HCT116 (cell line): ENCODE results near the gene FTO. TPM values are rescaled to one million over a fixed set of nuclear protein-coding genes. Genes with fewer than 3 reads are reported as not detected.

Experiments
- ATAC-seq: fragments of 200-7000 bp; cut with Tn5 transposase; 2 replicates; pipeline ENCODE4 v1.9.1; 2020; ENCODE audit warnings: mild to moderate bottlenecking, moderate library complexity
- BruUV-seq: library from RNA; stranded (reverse); fragments of 400-500 nt; replicated peaks from 2 replicates; lab custom pipeline; 2021; lab: Mats Ljungman, UMichigan
- CTCF ChIA-PET: fragments of 300-600 bp; sonication (Branson Sonifier 250); formaldehyde crosslinking; loops from one replicate; lab custom pipeline; 2021; ENCODE audit warnings: antibody characterized with exemption; lab: Charles Lee
- POLR2A ChIA-PET: fragments of 300-600, 350-600 bp; sonication (Branson Sonifier 250); formaldehyde crosslinking; loops from one replicate; lab custom pipeline; 2021; ENCODE audit warnings: antibody characterized with exemption; lab: Charles Lee
- RAD21 ChIA-PET, 2 experiments: fragments of 300-600 bp; sonication (Branson Sonifier 250); formaldehyde crosslinking; loops; one replicate each; lab custom pipeline; 2023; ENCODE audit warnings: low total read pairs in 2 of 2; ENCODE audit not compliant: uncharacterized antibody in 2 of 2, unreplicated experiment in 2 of 2, low non-redundant PET in 1 of 2; lab: Charles Lee
- DNase-seq: peaks from one replicate; pipeline ENCODE4 v3.0.0-alpha.2; 2010; ENCODE audit warnings: low read depth, low spot score
- H2AFZ ChIP-seq: fragments of 200-600 bp; shearing (Covaris generic), sonication (generic); 2 replicates; pipeline ENCODE4 v1.6.1; 2017; ENCODE audit warnings: low read depth, mixed run types, mixed read lengths, antibody characterized with exemption, low read length; ENCODE audit not compliant: poor library complexity, severe bottlenecking
- H3K27ac ChIP-seq: 2 replicates; pipeline ENCODE4 v1.5.1; 2012; ENCODE audit warnings: low read depth, low read length
- H3K27me3 ChIP-seq: fragments of 200-600 bp; sonication (generic); 2 replicates; pipeline ENCODE4 v1.6.1; 2016; ENCODE audit warnings: mixed run types, low read length, mixed read lengths; ENCODE audit not compliant: insufficient read depth
- H3K36me3 ChIP-seq, 2 experiments: fragments of 200-500 bp in 1 of 2; fragments of 200-600 bp in 1 of 2; sonication (Bioruptor generic) in 1 of 2; sonication (generic) in 1 of 2; 2 replicates each; pipeline versions ENCODE4 v1.5.1 to v1.6.1; 2014 to 2016; ENCODE audit warnings: low read length in 2 of 2, inconsistent platforms in 1 of 2, mixed read lengths in 1 of 2, mixed run types in 1 of 2; ENCODE audit not compliant: insufficient read depth in 2 of 2, control insufficient read depth in 1 of 2
- H3K4me1 ChIP-seq, 2 experiments: fragments of 200-600 bp in 1 of 2; sonication (generic) in 1 of 2; 2 replicates each; pipeline versions ENCODE4 v1.5.1 to v1.6.1; 2012 to 2017; ENCODE audit warnings: low read length in 2 of 2, inconsistent platforms in 1 of 2, mild to moderate bottlenecking in 1 of 2, mixed read lengths in 1 of 2, mixed run types in 1 of 2, moderate library complexity in 1 of 2; ENCODE audit not compliant: insufficient read depth in 2 of 2, control insufficient read depth in 1 of 2
- H3K4me2 ChIP-seq: fragments of 200-600 bp; sonication (generic); 2 replicates; pipeline ENCODE4 v1.6.1; 2017; ENCODE audit warnings: mixed run types, low read length, mixed read lengths
- H3K4me3 ChIP-seq, 2 experiments: fragments of 200-600 bp in 1 of 2; sonication (generic) in 1 of 2; replicated peaks in 1 of 2; 2 replicates each; pipeline ENCODE4 v1.5.1; 2011 to 2016; ENCODE audit warnings: low read length in 2 of 2, control low read depth in 1 of 2, low read depth in 1 of 2, mild to moderate bottlenecking in 1 of 2, mixed read lengths in 1 of 2, mixed run types in 1 of 2
- H3K79me2 ChIP-seq: fragments of 200-600 bp; sonication (generic); 2 replicates; pipeline ENCODE4 v1.6.1; 2017; ENCODE audit warnings: mild to moderate bottlenecking, mixed run types, low read length, moderate library complexity, mixed read lengths; ENCODE audit not compliant: insufficient read depth
- H3K9ac ChIP-seq: fragments of 200-600 bp; sonication (generic); 2 replicates; pipeline ENCODE4 v1.6.1; 2016; ENCODE audit warnings: low read length, mixed read lengths
- H3K9me2 ChIP-seq: fragments of 200-600 bp; sonication (generic), shearing (Covaris generic); 2 replicates; pipeline ENCODE4 v1.6.1; 2017; ENCODE audit warnings: mixed run types, mild to moderate bottlenecking, moderate library complexity; ENCODE audit not compliant: insufficient read depth
- H3K9me3 ChIP-seq, 2 experiments: fragments of 200-500 bp in 1 of 2; fragments of 200-600 bp in 1 of 2; sonication (Bioruptor generic) in 1 of 2; sonication (generic) in 1 of 2; 2 replicates each; pipeline ENCODE4 v1.6.1; 2014 to 2017; ENCODE audit warnings: low read length in 2 of 2, mixed read lengths in 2 of 2, inconsistent platforms in 1 of 2, low read depth in 1 of 2, mild to moderate bottlenecking in 1 of 2, mixed run types in 1 of 2, moderate library complexity in 1 of 2; ENCODE audit not compliant: control insufficient read depth in 1 of 2, insufficient read depth in 1 of 2
- H4K20me1 ChIP-seq: fragments of 200-600 bp; sonication (generic), shearing (Covaris generic); 2 replicates; pipeline ENCODE4 v1.6.1; 2017; ENCODE audit warnings: mixed run types, mild to moderate bottlenecking, moderate library complexity; ENCODE audit not compliant: insufficient read depth
- CEBPB ChIP-seq: IDR thresholded peaks from 2 replicates; pipeline ENCODE4 v1.6.1; 2012; ENCODE audit warnings: low read depth
- EGR1 ChIP-seq: IDR thresholded peaks from 2 replicates; pipeline ENCODE4 v1.6.1; 2012; ENCODE audit warnings: low read depth
- ELF1 ChIP-seq: IDR thresholded peaks from 2 replicates; pipeline ENCODE4 v1.6.1; 2012; ENCODE audit warnings: low read depth, borderline replicate concordance
- EZH2 ChIP-seq: fragments of 200-600 bp; sonication (generic); IDR thresholded peaks from 2 replicates; pipeline ENCODE4 v1.6.1; 2017; ENCODE audit warnings: antibody characterized with exemption, mixed run types
- FOSL1 ChIP-seq: IDR thresholded peaks from 2 replicates; pipeline ENCODE4 v1.6.1; 2012; ENCODE audit warnings: low read depth
- JUND ChIP-seq: IDR thresholded peaks from 2 replicates; pipeline ENCODE4 v1.6.1; 2012
- POLR2A ChIP-seq: IDR thresholded peaks from 2 replicates; pipeline ENCODE4 v1.7.0; 2011; ENCODE audit warnings: borderline replicate concordance; ENCODE audit not compliant: insufficient read depth, insufficient read length; ENCODE audit errors: extremely low read depth
- POLR2AphosphoS5 ChIP-seq: IDR thresholded peaks from 2 replicates; pipeline ENCODE4 v1.6.1; 2011; ENCODE audit warnings: mild to moderate bottlenecking, low read depth, low read length, moderate library complexity
- RAD21 ChIP-seq: IDR thresholded peaks from 2 replicates; pipeline ENCODE4 v1.6.1; 2012; ENCODE audit warnings: low read depth, mild to moderate bottlenecking
- SIN3A ChIP-seq: IDR thresholded peaks from 2 replicates; pipeline ENCODE4 v1.6.1; 2012; ENCODE audit warnings: low read depth
- SRF ChIP-seq: IDR thresholded peaks from 2 replicates; pipeline ENCODE4 v1.6.1; 2012; ENCODE audit warnings: low read depth
- TCF7L2 ChIP-seq: IDR thresholded peaks from 2 replicates; pipeline ENCODE4 v1.7.0; 2011; ENCODE audit warnings: borderline replicate concordance, inconsistent platforms; ENCODE audit not compliant: insufficient read depth, insufficient read length; ENCODE audit errors: extremely low read depth
- YY1 ChIP-seq: IDR thresholded peaks from 2 replicates; pipeline ENCODE4 v1.6.1; 2011; ENCODE audit warnings: low read length, low read depth, moderate library complexity, mild to moderate bottlenecking; ENCODE audit not compliant: insufficient replicate concordance; ENCODE audit errors: extremely low read depth
- ZFX ChIP-seq: fragments of 450-650 bp; IDR thresholded peaks from 2 replicates; pipeline ENCODE4 v1.6.1; 2017
- ZNF274 ChIP-seq: fragments of 200-500 bp; sonication (Bioruptor generic); IDR thresholded peaks from 2 replicates; pipeline ENCODE4 v1.6.1; 2014; ENCODE audit warnings: mild to moderate bottlenecking, low read depth, low read length, inconsistent platforms
- intact Hi-C: fragments of 100-400 bp; cut with micrococcal nuclease; formaldehyde crosslinking; loops from 2 replicates; pipeline ENCODE4 v1.10.0; 2022
- total RNA-seq: library from RNA; stranded (reverse); gene quantifications from one replicate; pipeline ENCODE4 v1.2.1, GENCODE V29; 2021; ENCODE audit not compliant: unreplicated experiment
- TF ChIP-seq, protein P1 (sequence below): IDR thresholded peaks from 2 replicates; pipeline ENCODE4 v1.6.1; 2011; ENCODE audit warnings: mild to moderate bottlenecking, low read length, moderate library complexity; ENCODE audit not compliant: insufficient replicate concordance; ENCODE audit errors: extremely low read depth
- TF ChIP-seq, protein P2 (sequence below): IDR thresholded peaks from 2 replicates; pipeline ENCODE4 v1.6.1; 2012
- TF ChIP-seq, protein P3 (sequence below), 3 experiments: fragments of 200-600 bp in 1 of 3; sonication (generic) in 1 of 3; IDR thresholded peaks in 2 of 3; conservative IDR thresholded peaks in 1 of 3; 2 replicates each; pipeline ENCODE4 v1.5.1; 2012 to 2017; ENCODE audit warnings: low read depth in 2 of 3, low read length in 2 of 3, antibody characterized with exemption in 1 of 3, borderline replicate concordance in 1 of 3, control low read depth in 1 of 3, mild to moderate bottlenecking in 1 of 3, mixed read lengths in 1 of 3, mixed run types in 1 of 3, moderate library complexity in 1 of 3; ENCODE audit not compliant: insufficient read depth in 1 of 3
- TF ChIP-seq, protein P4 (sequence below): IDR thresholded peaks from 2 replicates; pipeline ENCODE4 v1.6.1; 2012; ENCODE audit warnings: low read depth

The FTO gene
- total RNA-seq, 1 experiment from 2014 or later: 55.2 TPM

DNA sequence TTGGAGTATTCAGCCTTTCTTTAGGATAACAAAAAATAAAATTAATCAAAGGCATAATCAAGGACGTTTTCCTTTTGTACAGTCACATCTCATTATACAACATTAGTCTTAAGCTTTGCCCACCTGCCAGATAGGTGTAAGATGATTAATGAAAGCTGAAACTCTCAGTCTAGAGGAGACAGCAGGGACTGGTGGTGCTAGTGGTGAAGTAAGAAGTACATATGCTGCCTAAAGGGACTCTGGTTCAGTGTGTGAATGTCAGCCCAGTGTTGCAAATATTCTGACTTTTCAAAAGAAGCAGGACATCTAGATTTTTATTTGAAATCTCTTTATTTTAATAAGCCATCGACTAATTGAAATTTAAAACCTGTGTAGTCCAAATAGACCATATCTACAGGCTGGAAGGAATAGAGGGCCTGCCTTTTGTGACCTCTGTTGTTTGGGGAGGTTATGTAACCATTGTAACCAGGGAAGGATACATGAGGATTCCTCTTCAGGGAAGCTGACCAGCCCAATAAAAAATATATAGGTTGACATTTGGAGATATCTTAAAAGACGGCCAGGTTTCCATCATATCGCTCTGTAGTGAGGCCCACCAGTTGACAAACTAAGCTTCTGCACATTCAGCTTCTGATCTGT, 54.1 kb downstream of the FTO start:
- DNase-seq (no peak), ATAC-seq (no peak)
- ChIA-PET POLR2A (no interaction called here), CTCF (no interaction called here), RAD21 (no interaction called here)
- Histone ChIP-seq H3K4me3 (no peak overlapping the region), H4K20me1 (no peaks in the 10 kb centered on the region), H3K9ac (no peak overlapping the region), H3K9me3 (no peaks in the 10 kb centered on the region), H3K4me2 (no peak overlapping the region), H3K36me3 (no peaks in the 10 kb centered on the region), H3K9me2 (no peaks in the 10 kb centered on the region), H2AFZ (no peak overlapping the region), H3K27me3 (no peaks in the 10 kb centered on the region), H3K4me1 (peaks cover 8 to 13% of the 10 kb centered on the region in 2 experiments; a peak in 3 of 4 replicates), H3K27ac (no peak overlapping the region), H3K79me2 (peaks cover 15% of the 10 kb centered on the region; the same call in 1 of the 2 replicates)
- intact Hi-C loops: no loop called here
- BruUV-seq: no TSS peak
- TF ChIP-seq, protein P1, sequence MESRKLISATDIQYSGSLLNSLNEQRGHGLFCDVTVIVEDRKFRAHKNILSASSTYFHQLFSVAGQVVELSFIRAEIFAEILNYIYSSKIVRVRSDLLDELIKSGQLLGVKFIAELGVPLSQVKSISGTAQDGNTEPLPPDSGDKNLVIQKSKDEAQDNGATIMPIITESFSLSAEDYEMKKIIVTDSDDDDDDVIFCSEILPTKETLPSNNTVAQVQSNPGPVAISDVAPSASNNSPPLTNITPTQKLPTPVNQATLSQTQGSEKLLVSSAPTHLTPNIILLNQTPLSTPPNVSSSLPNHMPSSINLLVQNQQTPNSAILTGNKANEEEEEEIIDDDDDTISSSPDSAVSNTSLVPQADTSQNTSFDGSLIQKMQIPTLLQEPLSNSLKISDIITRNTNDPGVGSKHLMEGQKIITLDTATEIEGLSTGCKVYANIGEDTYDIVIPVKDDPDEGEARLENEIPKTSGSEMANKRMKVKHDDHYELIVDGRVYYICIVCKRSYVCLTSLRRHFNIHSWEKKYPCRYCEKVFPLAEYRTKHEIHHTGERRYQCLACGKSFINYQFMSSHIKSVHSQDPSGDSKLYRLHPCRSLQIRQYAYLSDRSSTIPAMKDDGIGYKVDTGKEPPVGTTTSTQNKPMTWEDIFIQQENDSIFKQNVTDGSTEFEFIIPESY: no peak
- no peak for TF ChIP-seq ELF1
- no peak for TF ChIP-seq JUND
- no peak for TF ChIP-seq SIN3A
- TF ChIP-seq TCF7L2: no peak
- TF ChIP-seq YY1: no peak
- TF ChIP-seq POLR2AphosphoS5: no peak
- TF ChIP-seq, protein P2, sequence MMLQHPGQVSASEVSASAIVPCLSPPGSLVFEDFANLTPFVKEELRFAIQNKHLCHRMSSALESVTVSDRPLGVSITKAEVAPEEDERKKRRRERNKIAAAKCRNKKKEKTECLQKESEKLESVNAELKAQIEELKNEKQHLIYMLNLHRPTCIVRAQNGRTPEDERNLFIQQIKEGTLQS: no peak
- no peak for TF ChIP-seq EZH2
- no peak for TF ChIP-seq FOSL1
- no peak for TF ChIP-seq EGR1
- no peak for TF ChIP-seq CEBPB
- TF ChIP-seq, protein P3, sequence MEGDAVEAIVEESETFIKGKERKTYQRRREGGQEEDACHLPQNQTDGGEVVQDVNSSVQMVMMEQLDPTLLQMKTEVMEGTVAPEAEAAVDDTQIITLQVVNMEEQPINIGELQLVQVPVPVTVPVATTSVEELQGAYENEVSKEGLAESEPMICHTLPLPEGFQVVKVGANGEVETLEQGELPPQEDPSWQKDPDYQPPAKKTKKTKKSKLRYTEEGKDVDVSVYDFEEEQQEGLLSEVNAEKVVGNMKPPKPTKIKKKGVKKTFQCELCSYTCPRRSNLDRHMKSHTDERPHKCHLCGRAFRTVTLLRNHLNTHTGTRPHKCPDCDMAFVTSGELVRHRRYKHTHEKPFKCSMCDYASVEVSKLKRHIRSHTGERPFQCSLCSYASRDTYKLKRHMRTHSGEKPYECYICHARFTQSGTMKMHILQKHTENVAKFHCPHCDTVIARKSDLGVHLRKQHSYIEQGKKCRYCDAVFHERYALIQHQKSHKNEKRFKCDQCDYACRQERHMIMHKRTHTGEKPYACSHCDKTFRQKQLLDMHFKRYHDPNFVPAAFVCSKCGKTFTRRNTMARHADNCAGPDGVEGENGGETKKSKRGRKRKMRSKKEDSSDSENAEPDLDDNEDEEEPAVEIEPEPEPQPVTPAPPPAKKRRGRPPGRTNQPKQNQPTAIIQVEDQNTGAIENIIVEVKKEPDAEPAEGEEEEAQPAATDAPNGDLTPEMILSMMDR (IDR thresholded peaks at IDR 0.05 in 2 of 3, conservative IDR thresholded peaks at IDR 0.05 in 1 of 3; ENCODE audit: borderline replicate concordance in 1 of 3, insufficient read depth in 1 of 3, low read depth in 2 of 3, low read length in 2 of 3): no peak
- no peak for TF ChIP-seq SRF
- TF ChIP-seq POLR2A: no peak
- TF ChIP-seq, protein P4, sequence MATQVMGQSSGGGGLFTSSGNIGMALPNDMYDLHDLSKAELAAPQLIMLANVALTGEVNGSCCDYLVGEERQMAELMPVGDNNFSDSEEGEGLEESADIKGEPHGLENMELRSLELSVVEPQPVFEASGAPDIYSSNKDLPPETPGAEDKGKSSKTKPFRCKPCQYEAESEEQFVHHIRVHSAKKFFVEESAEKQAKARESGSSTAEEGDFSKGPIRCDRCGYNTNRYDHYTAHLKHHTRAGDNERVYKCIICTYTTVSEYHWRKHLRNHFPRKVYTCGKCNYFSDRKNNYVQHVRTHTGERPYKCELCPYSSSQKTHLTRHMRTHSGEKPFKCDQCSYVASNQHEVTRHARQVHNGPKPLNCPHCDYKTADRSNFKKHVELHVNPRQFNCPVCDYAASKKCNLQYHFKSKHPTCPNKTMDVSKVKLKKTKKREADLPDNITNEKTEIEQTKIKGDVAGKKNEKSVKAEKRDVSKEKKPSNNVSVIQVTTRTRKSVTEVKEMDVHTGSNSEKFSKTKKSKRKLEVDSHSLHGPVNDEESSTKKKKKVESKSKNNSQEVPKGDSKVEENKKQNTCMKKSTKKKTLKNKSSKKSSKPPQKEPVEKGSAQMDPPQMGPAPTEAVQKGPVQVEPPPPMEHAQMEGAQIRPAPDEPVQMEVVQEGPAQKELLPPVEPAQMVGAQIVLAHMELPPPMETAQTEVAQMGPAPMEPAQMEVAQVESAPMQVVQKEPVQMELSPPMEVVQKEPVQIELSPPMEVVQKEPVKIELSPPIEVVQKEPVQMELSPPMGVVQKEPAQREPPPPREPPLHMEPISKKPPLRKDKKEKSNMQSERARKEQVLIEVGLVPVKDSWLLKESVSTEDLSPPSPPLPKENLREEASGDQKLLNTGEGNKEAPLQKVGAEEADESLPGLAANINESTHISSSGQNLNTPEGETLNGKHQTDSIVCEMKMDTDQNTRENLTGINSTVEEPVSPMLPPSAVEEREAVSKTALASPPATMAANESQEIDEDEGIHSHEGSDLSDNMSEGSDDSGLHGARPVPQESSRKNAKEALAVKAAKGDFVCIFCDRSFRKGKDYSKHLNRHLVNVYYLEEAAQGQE: no peak
- no peak for TF ChIP-seq ZFX
- TF ChIP-seq ZNF274: no peak
- no peak for TF ChIP-seq RAD21
